Activated naive CD4-positive, alpha-beta T cell treated with anti-CD3 and anti-CD28 coated beads, Interleukin-2, amount 10 ng/mL, durations not matched to agents 7 days and 5 days (primary cell): ENCODE results near the gene GIPC2.

Experiments used
- CTCF ChIA-PET: fragments of 350-600 bp; sonication (Branson Sonifier 250); formaldehyde crosslinking; loops from one replicate; lab custom pipeline; 2021; ENCODE audit warnings: antibody characterized with exemption; lab: Charles Lee
- DNase-seq: peaks from one replicate; pipeline ENCODE4 v3.0.0-alpha.2; 2020
- H3K27ac Mint-ChIP-seq: one replicate; pipeline ENCODE4 v1.8.0; 2021; ENCODE audit warnings: mild to moderate bottlenecking, moderate library complexity, mixed read lengths
- H3K27me3 Mint-ChIP-seq: one replicate; pipeline ENCODE4 v1.8.0; 2021; ENCODE audit warnings: mild to moderate bottlenecking, mixed read lengths
- H3K36me3 Mint-ChIP-seq: one replicate; pipeline ENCODE4 v1.8.0; 2021; ENCODE audit warnings: mixed read lengths
- H3K4me1 Mint-ChIP-seq: one replicate; pipeline ENCODE4 v1.8.0; 2021; ENCODE audit warnings: mixed read lengths
- H3K4me3 Mint-ChIP-seq: one replicate; pipeline ENCODE4 v1.8.0; 2021; ENCODE audit warnings: mild to moderate bottlenecking, moderate library complexity, mixed read lengths
- H3K9me3 Mint-ChIP-seq: one replicate; pipeline ENCODE4 v1.8.0; 2021; ENCODE audit warnings: mixed read lengths

The GIPC2 gene

GRCh38 chr1:78142736-78143135 lies 97.0 kb downstream of the GIPC2 start:
- Mint-ChIP-seq H3K36me3 (no peaks in the 10 kb centered on the region), H3K4me1 (peaks cover 23% of the 10 kb centered on the region), H3K4me3 (peak overlapping the region; percentile 61), H3K27me3 (peaks cover 10% of the 10 kb centered on the region), H3K27ac (peak overlapping the region; percentile 81), H3K9me3 (no peaks in the 10 kb centered on the region)
- no peak for DNase-seq
- CTCF ChIA-PET = interaction anchor here (0.7 to 7.2 kb wide), 6 partner anchors 11 to 536 kb away, joined by 3 to 48 read pairs (median 3); no protein-coding TSS in a partner anchor

DNA sequence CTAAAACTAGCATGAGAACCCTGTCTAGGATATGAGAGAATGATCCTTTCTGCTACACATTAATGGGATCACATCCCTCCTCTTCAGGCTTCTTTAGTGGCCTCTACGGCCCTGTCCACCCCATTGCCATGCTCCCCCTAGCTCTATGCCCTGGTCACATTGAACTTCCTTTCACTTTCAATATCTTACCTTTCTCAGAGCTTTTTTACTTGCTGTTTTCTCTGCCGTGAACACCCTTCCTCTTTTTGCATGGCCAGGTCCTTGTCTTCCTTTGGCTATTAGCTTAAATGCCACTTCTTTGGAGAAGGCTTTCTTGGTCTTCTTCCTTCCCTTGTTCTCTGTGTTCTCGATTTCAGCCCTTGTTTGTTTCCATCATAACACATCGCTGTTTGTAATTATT lies 97.4 kb downstream of the GIPC2 start:
- DNase-seq = peak; percentile 26
- peaks cover 11% of the 10 kb centered on the region for H3K27me3 Mint-ChIP-seq
- H3K4me3 Mint-ChIP-seq = peak overlapping the region; percentile 61
- H3K27ac Mint-ChIP-seq = peak overlapping the region; percentile 81
- CTCF ChIA-PET = interaction anchor here (0.6 to 7.2 kb wide), 5 partner anchors 12 to 1061 kb away, joined by 3 to 48 read pairs (median 3); no protein-coding TSS in a partner anchor
- no peaks in the 10 kb centered on the region for H3K36me3 Mint-ChIP-seq
- H3K4me1 Mint-ChIP-seq = peaks cover 23% of the 10 kb centered on the region
- no peaks in the 10 kb centered on the region for H3K9me3 Mint-ChIP-seq

- CTCF ChIA-PET = interaction anchor here (0.6 to 7.2 kb wide), 3 partner anchors 12 to 1062 kb away, joined by 3 to 48 read pairs (median 4); no protein-coding TSS in a partner anchor
- DNase-seq = no peak
- peaks cover 11% of the 10 kb centered on the region for H3K27me3 Mint-ChIP-seq
- no peak overlapping the region for H3K4me3 Mint-ChIP-seq
- peaks cover 23% of the 10 kb centered on the region for H3K4me1 Mint-ChIP-seq
- H3K36me3 Mint-ChIP-seq = no peaks in the 10 kb centered on the region
- H3K27ac Mint-ChIP-seq = no peak overlapping the region
- no peaks in the 10 kb centered on the region for H3K9me3 Mint-ChIP-seq
Observed at GRCh38 chr1:78143673-78144072, 97.9 kb downstream of the GIPC2 start.

- peaks cover 23% of the 10 kb centered on the region for H3K4me1 Mint-ChIP-seq
- DNase-seq = peak; percentile 45
- peaks cover 11% of the 10 kb centered on the region for H3K27me3 Mint-ChIP-seq
- H3K9me3 Mint-ChIP-seq = no peaks in the 10 kb centered on the region
- CTCF ChIA-PET = interaction anchor here (0.9 to 7.2 kb wide), 7 partner anchors 10 to 527 kb away, joined by 3 to 48 read pairs (median 4); no protein-coding TSS in a partner anchor
- H3K4me3 Mint-ChIP-seq = no peak overlapping the region
- no peaks in the 10 kb centered on the region for H3K36me3 Mint-ChIP-seq
- H3K27ac Mint-ChIP-seq = no peak overlapping the region
Observed at GRCh38 chr1:78145105-78145580, 99.4 kb downstream of the GIPC2 start.

GRCh38 chr1:78146205-78146771 lies 100.5 kb downstream of the GIPC2 start:
- Mint-ChIP-seq H3K9me3 (no peaks in the 10 kb centered on the region), H3K27ac (no peak overlapping the region), H3K36me3 (no peaks in the 10 kb centered on the region), H3K4me1 (peaks cover 23% of the 10 kb centered on the region), H3K4me3 (no peak overlapping the region), H3K27me3 (peaks cover 11% of the 10 kb centered on the region)
- CTCF ChIA-PET = interaction anchor here (0.6 to 7.2 kb wide), 8 partner anchors 9 to 471 kb away, joined by 3 to 48 read pairs (median 4); no protein-coding TSS in a partner anchor
- no peak for DNase-seq

DNA sequence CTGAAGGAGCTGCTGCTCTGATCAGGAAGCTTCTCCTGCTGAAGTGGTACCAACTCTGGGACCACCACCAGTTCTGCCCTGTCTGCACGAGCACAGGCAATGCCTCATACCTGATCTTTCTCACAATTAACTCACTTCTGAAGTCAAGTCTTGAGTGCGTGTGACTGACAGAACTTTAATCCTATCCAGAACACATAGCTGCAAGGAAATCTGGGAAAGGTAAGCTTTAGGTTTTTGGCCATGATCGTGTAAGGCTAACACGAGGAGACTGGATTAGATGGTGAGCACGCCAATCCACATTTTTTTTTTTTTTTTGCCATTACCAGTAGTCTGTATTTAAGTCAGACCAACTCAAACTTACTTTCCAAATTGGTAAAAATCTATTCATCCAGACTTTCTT lies 101.3 kb downstream of the GIPC2 start:
- no peaks in the 10 kb centered on the region for H3K36me3 Mint-ChIP-seq
- CTCF ChIA-PET = interaction anchor here (0.9 to 1.9 kb wide), 2 partner anchors 461 to 1207 kb away, joined by 3 to 9 read pairs; no protein-coding TSS in a partner anchor
- H3K4me3 Mint-ChIP-seq = no peak overlapping the region
- peaks cover 11% of the 10 kb centered on the region for H3K27me3 Mint-ChIP-seq
- no peak for DNase-seq
- H3K9me3 Mint-ChIP-seq = no peaks in the 10 kb centered on the region
- H3K27ac Mint-ChIP-seq = no peak overlapping the region
- peaks cover 17% of the 10 kb centered on the region for H3K4me1 Mint-ChIP-seq

- CTCF ChIA-PET = no interaction called here
- Mint-ChIP-seq H3K27me3 (peaks cover 17% of the 10 kb centered on the region), H3K36me3 (no peaks in the 10 kb centered on the region), H3K4me1 (no peaks in the 10 kb centered on the region), H3K9me3 (no peaks in the 10 kb centered on the region), H3K4me3 (no peak overlapping the region), H3K27ac (no peak overlapping the region)
- no peak for DNase-seq
Observed at GRCh38 chr1:78153092-78153736, 107.4 kb downstream of the GIPC2 start.

DNA sequence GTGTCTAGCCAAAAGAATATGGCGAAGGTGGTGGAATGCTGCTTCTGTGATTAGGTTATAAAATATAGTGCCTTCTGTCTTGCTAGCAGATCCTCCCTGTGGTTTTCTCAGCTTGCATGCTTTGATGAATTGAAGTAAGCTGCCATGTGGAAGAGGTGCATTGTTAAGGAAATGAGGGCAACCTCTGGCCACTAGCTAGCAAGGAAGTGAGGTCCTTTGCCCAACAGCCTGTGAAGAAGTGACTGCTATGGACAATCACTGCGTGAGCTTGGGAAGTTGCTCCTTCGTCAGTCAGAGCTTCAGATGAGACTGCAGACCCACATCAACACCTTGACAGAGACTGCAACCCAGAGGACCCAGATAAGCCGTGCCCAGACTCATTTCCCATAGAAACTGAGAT lies 109.4 kb downstream of the GIPC2 start:
- Mint-ChIP-seq H3K27me3 (peaks cover 25% of the 10 kb centered on the region), H3K9me3 (no peaks in the 10 kb centered on the region), H3K4me1 (no peaks in the 10 kb centered on the region), H3K27ac (no peak overlapping the region), H3K36me3 (no peaks in the 10 kb centered on the region), H3K4me3 (no peak overlapping the region)
- DNase-seq = no peak
- CTCF ChIA-PET = interaction anchor here (1.4 kb wide), 1 partner anchor 9 kb away, joined by 6 read pairs; no protein-coding TSS in a partner anchor

GRCh38 chr1:78156805-78157521 lies 111.2 kb downstream of the GIPC2 start:
- no peaks in the 10 kb centered on the region for H3K36me3 Mint-ChIP-seq
- no peaks in the 10 kb centered on the region for H3K4me1 Mint-ChIP-seq
- no peak for DNase-seq
- H3K27ac Mint-ChIP-seq = no peak overlapping the region
- CTCF ChIA-PET = no interaction called here
- no peak overlapping the region for H3K4me3 Mint-ChIP-seq
- H3K9me3 Mint-ChIP-seq = no peaks in the 10 kb centered on the region
- H3K27me3 Mint-ChIP-seq = peaks cover 25% of the 10 kb centered on the region

- H3K9me3 Mint-ChIP-seq = no peaks in the 10 kb centered on the region
- no peaks in the 10 kb centered on the region for H3K36me3 Mint-ChIP-seq
- DNase-seq = no peak
- no peaks in the 10 kb centered on the region for H3K4me1 Mint-ChIP-seq
- no peak overlapping the region for H3K4me3 Mint-ChIP-seq
- no peak overlapping the region for H3K27ac Mint-ChIP-seq
- CTCF ChIA-PET = no interaction called here
- H3K27me3 Mint-ChIP-seq = peaks cover 3% of the 10 kb centered on the region
Observed at GRCh38 chr1:78165816-78166215, 120.0 kb downstream of the GIPC2 start.

DNA sequence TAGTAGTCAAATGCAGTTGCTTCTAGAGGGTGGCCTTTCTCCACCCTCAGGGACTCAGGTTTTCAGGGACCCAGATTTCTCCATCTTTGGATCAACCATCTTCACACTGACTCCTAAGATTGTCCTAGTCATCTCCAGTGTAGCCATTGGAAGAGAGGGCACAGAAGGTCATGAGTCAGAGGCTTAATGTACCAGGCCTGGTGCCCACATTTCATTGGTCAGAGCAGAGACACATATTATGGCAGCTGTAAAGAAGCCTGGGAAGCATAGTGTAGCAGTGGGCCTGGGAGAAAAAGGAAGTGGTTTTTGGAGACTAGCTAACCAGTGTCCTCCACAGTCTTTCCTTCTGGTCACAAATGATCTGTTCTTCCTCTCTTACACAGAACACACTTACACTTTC lies 122.5 kb downstream of the GIPC2 start:
- Mint-ChIP-seq H3K4me1 (no peaks in the 10 kb centered on the region), H3K27me3 (peaks cover 3% of the 10 kb centered on the region), H3K4me3 (no peak overlapping the region), H3K27ac (no peak overlapping the region), H3K9me3 (no peaks in the 10 kb centered on the region), H3K36me3 (no peaks in the 10 kb centered on the region)
- CTCF ChIA-PET = no interaction called here
- DNase-seq = no peak

DNA sequence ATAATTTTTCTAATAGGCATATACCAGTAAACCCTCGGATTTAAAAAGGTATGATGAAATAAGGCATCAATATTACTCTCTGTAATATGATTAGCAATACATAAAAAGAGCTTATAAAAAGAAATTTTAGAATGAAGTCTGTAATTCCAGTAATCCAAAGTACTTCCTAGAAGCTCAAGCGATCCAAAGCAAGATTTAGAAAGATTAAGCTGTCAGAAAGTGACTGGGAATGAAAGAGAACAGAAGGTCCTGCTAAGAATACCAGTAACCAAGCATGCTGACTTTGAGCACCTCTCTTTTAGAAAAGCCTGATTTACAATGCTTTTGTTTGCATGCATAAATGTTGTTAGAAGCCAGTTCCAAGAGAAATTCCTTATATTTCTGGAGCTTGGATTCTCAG lies 125.1 kb downstream of the GIPC2 start:
- Mint-ChIP-seq H3K27me3 (no peaks in the 10 kb centered on the region), H3K4me3 (no peak overlapping the region), H3K27ac (no peak overlapping the region), H3K36me3 (no peaks in the 10 kb centered on the region), H3K4me1 (no peaks in the 10 kb centered on the region), H3K9me3 (no peaks in the 10 kb centered on the region)
- DNase-seq = no peak
- CTCF ChIA-PET = interaction anchor here (0.6 kb wide), 1 partner anchor 116 kb away, joined by 3 read pairs; no protein-coding TSS in a partner anchor

DNA sequence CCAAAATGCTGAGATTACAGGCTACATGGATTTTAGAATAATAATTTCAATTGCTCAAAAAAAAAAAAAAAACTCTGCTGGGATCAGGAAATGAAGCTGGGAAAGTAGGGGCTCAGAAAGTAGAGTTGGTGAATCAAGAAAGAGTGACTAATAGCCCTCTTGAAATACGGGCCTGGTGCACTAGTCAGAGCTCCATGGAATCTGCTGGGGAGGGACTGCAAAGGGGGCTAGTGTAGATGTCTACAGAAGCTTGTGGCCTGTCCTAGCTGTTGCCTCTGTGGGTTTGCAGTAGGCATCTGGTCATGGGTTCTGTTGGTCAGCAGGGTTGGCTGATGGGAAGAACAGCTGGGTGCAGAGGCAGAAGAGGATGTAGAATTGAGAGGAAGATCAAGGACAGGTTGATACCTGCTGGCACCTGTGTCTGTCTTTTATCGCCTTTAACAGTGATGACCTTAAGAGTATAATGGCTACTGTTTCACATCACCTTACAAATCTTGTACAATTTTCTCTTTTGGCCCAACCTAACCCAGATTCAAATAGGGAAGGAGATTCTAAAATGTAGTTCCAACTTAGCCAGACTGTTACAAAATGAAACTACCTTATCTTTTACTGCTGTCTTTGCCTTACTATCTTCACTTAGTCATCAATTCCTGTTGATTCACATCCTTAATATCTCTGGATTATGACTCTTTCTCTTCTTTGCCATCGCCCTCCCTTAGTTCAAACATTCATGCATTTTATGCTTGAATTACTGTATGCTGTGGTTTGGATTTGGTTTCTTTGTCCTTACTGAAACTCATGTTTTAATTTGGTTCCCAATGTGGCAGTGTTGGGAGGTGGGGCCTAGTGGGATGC lies 126.2 kb downstream of the GIPC2 start:
- no peak for DNase-seq
- Mint-ChIP-seq H3K27me3 (no peaks in the 10 kb centered on the region), H3K36me3 (no peaks in the 10 kb centered on the region), H3K9me3 (no peaks in the 10 kb centered on the region), H3K4me1 (no peaks in the 10 kb centered on the region), H3K4me3 (no peak overlapping the region), H3K27ac (no peak overlapping the region)
- CTCF ChIA-PET = no interaction called here
